GM10266 (cell line): ENCODE measurements around the gene CD320.

Experiments
- DNase-seq: peaks from one replicate; pipeline ENCODE4 v3.0.0; 2012; ENCODE audit errors: extremely low spot score
- CTCF ChIP-seq: IDR thresholded peaks from 2 replicates; pipeline ENCODE4 v1.5.1; 2012; ENCODE audit warnings: mild to moderate bottlenecking, low read depth; ENCODE audit not compliant: control insufficient read depth, insufficient read depth; ENCODE audit errors: missing control alignments

The CD320 gene

GRCh38 chr19:8310342-8311055 is 2.3 kb upstream of the CD320 start:
- no peak for DNase-seq
- TF ChIP-seq CTCF, result no peak

DNA sequence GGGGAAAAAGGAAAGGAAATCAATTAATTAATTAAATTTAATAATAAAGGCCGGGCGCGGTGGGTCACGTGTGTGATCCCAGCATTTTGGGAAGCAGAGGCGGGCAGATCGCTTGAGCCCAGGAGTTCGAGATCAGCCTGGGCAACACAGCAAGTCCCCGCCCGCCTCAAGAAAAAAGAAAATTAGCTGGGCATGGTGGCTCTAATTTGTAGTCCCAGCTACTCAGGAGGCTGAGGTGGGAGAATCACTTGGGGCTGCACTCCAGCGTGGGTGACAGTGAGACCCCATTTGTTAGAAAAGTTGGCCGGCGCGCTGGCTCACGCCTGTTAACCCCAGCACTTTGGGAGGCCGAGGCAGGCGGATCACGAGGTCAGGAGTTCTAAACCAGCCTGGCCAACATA is 733 bp upstream of the CD320 start:
- DNase-seq, result no peak
- TF ChIP-seq CTCF, result no peak

DNA sequence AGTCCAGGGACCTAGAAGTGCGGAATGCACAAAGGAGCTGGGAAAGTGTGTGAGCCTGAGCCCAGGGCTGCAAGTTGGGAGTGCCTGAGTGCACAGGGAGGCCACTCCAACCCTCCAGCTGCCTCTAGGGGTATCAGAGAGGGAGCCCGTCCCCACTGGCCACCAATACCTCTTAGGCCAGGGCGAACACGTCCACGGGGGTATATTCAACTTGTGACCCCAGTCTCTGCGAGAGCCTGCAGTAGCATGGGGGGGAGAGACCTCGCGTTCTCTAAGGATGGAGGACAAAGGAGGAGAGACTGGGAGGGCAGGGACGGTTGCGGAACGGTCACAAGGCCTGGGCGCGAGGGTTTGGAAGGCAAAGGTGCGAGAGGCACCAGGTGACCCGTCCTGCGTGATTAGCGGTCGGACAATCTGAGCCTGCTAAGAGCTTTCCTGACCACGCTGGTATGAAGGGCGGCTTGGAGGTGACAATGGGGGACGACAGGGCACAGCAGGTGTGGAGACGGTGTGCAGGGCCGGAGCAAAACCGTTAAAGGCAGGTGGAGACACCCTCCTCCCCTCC is 676 bp downstream of the CD320 start:
- TF ChIP-seq CTCF, result no peak
- DNase-seq, result no peak

GRCh38 chr19:8306235-8307054 is 1.7 kb downstream of the CD320 start:
- no peak for TF ChIP-seq CTCF
- DNase-seq, result no peak

DNA sequence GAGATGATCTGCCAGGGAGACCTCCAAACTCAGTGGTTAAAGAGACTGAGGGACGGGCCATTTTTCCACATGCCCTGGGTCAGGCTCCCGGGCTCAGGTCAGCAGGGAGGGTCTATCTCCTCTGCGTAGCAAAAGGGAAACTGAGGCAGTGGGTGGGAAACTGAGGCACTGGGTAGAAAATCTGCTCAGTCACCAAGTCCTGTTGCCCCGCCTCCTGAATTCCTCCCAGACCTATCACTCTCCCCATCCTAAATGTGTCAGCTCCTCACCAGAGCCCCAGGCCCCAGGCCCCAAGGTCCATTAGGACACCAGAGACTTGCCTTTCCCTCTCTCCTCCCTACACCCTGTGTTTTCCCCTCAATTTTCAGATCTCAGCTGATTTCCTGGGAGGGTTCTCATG is 2.4 kb downstream of the CD320 start:
- no peak for DNase-seq
- no peak for TF ChIP-seq CTCF

DNA sequence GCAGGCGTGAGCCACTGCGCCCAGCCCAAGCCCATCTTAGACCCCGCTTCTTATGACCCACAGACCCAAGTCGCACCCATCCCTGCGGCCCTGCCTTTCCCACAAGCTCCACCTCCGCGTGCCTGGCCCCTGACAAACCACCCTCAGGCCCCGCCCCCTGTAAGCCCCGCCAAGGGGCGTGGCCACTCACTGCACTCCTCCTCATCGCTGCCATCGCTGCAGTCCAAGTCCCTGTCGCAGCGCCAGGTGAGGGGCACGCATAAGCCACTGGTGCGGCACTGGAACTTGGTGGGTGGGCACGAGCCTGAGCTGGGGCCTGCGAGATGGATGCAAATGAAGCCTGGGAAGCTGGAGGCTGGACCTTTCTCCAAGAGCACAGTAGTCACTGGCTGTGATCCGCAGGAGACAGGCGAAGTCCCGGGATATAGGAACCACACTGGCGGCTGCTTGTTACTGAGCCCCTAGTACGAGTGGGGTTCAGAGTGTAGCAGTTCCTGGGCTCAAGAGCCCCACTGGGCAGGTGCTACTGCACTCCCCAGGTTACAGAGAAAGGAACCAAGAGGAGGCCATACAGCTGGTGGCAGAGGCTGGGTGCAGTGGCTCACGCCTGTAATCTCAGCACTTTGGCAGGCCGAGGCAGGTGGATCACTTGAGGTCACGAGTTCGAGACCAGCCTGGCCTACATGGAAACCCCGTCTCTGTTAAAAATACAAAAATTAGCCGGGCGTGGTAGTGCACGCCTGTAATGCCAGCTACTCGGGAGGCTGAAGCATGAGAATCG is 3.1 kb downstream of the CD320 start:
- no peak for DNase-seq
- no peak for TF ChIP-seq CTCF

DNA sequence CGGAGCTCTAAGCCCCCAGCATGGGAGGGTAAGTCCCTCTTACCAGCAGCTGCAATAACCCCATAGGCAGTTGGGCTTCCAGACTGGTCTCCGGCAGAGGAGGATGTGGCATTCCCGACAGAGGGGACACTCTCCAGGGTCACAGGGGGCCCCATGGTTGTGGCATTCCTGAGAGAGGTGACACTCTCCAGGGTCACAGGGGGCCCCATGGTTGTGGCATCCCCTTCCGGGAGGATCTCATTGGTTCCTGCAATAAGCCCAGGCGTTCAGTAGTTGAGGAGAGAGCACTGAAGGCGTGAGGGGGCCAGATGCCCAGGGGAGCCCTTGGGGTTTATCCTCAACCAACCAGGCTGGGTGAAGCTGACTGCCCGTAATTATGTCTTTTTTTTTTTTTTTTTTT is 5.4 kb downstream of the CD320 start:
- TF ChIP-seq CTCF, result no peak
- no peak for DNase-seq
